ENCODE results near the gene CSNK2A3. TPM values are rescaled to one million over a fixed set of nuclear protein-coding genes. Genes with fewer than 3 reads are reported as not detected.

CSNK2A3 gene
- total and polyA plus RNA-seq, 9 of the 15 experiments (the other 6 are each of a cell fraction or from before 2014, with no cell fraction given), result 0.33 to 6.1 (median 1.8) TPM

GRCh38 chr11:11370962-11371303 is 17.9 kb upstream of the CSNK2A3 start:
- POLR2A ChIA-PET, result no interaction called here
- WGBS (ENCODE audit: insufficient coverage, low coverage, missing lambda C conversion rate), result 0% methylated on average over 6 of the region's 6 CpGs
- Histone ChIP-seq H3K27ac (ENCODE audit: extremely low read depth, low read depth, low read length) (no peak overlapping the region), H3K79me2 (ENCODE audit: control insufficient read depth, insufficient read depth, low read length) (no peaks in the 10 kb centered on the region), H3K36me3 (ENCODE audit: control insufficient read depth, insufficient read depth, low read length) (no peaks in the 10 kb centered on the region), H3K4me1 (replicated peaks in 1 of 2; ENCODE audit: control insufficient read depth in 2 of 2, insufficient read depth in 2 of 2, low read length in 2 of 2) (no peaks in the 10 kb centered on the region), H3K4me3 (no peak overlapping the region), H3K9me1 (ENCODE audit: control insufficient read depth, insufficient read depth, low read length) (no peaks in the 10 kb centered on the region), H3K4me2 (ENCODE audit: insufficient read depth, low read length) (no peak overlapping the region), H3K9me3 (replicated peaks; ENCODE audit: control insufficient read depth, insufficient read depth, low read depth, low read length) (no peaks in the 10 kb centered on the region), H2AFZ (ENCODE audit: low read depth, low read length) (no peak overlapping the region), H3K27me3 (ENCODE audit: control insufficient read depth in 2 of 2, insufficient read depth in 2 of 2, low read length in 2 of 2) (peaks cover 0 to 7% of the 10 kb centered on the region in 2 experiments; a peak in 2 of 5 replicates), H4K20me1 (replicated peaks; ENCODE audit: control insufficient read depth, insufficient read depth, low read length) (no peaks in the 10 kb centered on the region), H3K9ac (ENCODE audit: insufficient read depth in 1 of 2, low read depth in 2 of 2, low read length in 2 of 2) (no peak overlapping the region)
- in situ Hi-C loops (cut with MboI) (no loop called here), intact Hi-C loops (cut with micrococcal nuclease) (no loop called here)
- TF ChIP-seq TSC22D4 (tag; IDR thresholded peaks at IDR 0.05), result no peak
- TF ChIP-seq PHB2 (IDR thresholded peaks at IDR 0.05; ENCODE audit: low read depth), result no peak
- TF ChIP-seq TEAD1 (CRISPR knock-in tag; IDR thresholded peaks at IDR 0.05), result no peak
- no peak for TF ChIP-seq ZBTB33 (CRISPR knock-in tag; IDR thresholded peaks at IDR 0.05)
- no peak for TF ChIP-seq HMGXB4 (CRISPR knock-in tag; IDR thresholded peaks at IDR 0.05)
- no peak for TF ChIP-seq ZNF655 (CRISPR knock-in tag; IDR thresholded peaks at IDR 0.05)
- TF ChIP-seq FOXK2 (conservative IDR thresholded peaks at IDR 0.05 in 1 of 2, IDR thresholded peaks at IDR 0.05 in 1 of 2; ENCODE audit: low read depth in 2 of 2), result no peak
- no peak for TF ChIP-seq RNF219 (CRISPR knock-in tag; IDR thresholded peaks at IDR 0.05)
- TF ChIP-seq HDGF (IDR thresholded peaks at IDR 0.05), result no peak
- no peak for TF ChIP-seq ZNF263 (CRISPR knock-in tag; IDR thresholded peaks at IDR 0.05; ENCODE audit: borderline replicate concordance)
- TF ChIP-seq HBP1 (CRISPR knock-in tag; IDR thresholded peaks at IDR 0.05), result no peak
- CTCF ChIA-PET (ENCODE audit: low intra/inter-chr PET ratio), result no interaction called here
- DNase-seq (ENCODE audit: extremely low read depth in 1 of 4, low spot score in 3 of 4) (no peak), ATAC-seq (no peak), FAIRE-seq (no peak)
- no TSS peak for BruUV-seq (replicated peaks)

Data from K562 (cell line).